Fibroblast of skin of scalp (primary cell): Measurements from ENCODE around the gene RNF187.
A peak's percentile ranks its signal among the peaks of the same experiment; 100 is the strongest.
"Not testable (repeated sequence)": the region's sequence is repeated elsewhere in the genome, so short reads cannot be mapped to it uniquely, and the experiment has no call there.

Source experiments
- DNase-seq: peaks from one replicate; pipeline ENCODE4 v3.0.0-alpha.2; 2013

The RNF187 gene

DNA sequence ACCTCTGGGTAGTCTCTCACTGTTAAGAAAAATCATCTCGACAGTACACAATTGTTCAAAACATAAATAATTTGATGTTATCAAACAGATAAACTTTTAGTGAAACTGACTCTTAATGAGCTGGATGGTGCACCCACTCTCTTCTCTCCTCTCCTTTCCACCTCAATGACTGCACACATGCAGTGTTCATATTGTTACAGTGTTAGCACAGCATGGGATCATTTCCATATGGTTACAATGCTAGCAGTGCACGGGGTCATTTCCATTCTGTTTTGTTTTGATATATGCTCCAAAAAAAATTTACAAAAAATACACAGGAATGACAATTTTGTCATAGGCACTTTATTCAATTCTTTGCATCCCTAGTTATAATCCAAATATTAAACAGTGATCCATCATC is 26.4 kb upstream of the RNF187 start:
- DNase-seq, result no peak

DNA sequence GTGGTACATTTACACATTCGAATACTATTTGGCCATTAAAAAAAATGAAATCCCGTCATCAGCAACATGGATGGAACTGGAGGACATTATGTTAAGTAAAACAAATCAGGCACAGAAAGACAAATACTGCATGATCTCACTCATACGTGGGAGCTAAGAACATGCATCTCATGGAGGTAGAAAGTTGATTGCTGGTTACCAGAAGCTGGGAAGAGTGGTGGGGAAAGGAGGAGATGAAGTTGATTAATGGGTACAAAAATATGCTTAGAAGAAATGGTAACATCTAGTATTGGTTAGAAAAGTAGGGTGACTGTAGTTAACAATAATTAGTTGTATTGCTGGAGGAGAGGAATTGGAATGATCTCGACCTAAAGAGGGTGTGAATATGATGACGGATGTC is 24.6 kb upstream of the RNF187 start:
- DNase-seq, result no peak

DNA sequence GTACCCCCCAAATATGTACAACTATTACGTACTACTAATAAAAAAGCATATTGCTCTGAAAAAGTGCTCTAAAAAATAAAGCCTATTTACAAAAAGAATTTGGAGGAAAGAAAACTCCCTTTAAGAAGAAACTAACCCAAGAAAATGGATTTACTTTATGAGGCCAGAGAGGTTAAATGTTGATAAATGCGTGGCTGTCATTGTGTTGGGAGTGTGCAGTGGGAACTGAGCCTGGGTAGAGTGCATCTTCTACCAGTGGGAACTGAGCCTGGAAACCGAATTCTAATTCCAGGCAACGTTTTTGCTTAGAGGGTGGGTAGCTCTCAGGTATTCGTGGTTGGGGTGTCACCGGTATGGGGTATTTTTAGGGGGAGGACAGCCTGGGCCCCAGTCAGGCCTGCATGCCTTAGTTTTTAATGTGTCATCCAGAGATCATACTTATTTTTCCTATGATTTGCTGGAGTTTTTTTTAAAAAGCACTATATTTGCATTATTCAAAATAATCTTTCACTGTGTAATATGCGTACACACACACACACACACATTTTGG is 24.1 kb upstream of the RNF187 start:
- no peak for DNase-seq

DNA sequence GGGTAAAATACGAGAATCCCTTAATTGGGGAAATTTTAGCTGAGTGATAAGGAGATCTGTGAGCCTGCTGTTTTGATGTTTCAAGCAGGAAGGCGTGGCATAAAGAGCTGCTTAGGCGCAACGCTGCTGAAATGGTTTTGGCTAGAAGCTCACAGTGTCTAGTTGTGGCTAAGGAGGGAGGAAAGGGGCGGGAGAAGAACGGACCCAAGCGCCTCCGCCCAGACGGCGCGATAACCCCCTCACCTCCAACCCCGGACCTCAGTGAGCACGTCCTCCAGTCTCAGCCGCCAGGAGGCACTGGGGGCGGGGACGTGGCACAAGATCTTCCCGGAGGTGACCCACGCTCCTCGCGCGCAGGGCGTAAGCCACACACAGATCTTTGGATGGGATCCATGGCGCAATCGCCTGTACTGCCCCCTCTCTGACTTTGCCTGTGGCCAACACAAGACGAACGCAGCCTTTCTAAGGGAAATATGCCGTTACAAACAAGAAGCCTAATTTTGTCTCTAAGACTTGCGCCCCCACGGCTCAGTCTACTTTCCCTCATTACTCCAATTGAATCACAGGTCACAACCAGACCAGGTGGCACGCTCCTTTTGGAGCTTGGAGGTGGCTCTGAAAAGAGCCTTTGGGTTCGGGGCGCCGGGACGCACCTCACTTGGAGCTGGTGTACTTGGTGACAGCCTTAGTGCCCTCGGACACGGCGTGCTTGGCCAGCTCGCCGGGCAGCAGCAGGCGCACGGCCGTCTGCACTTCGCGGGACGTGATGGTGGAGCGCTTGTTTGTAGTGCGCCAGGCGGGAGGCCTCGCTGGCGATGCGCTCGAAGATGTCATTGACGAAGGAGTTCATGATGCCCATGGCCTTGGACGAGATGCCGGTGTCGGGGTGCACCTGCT is 23.4 kb upstream of the RNF187 start:
- DNase-seq, result no peak

DNA sequence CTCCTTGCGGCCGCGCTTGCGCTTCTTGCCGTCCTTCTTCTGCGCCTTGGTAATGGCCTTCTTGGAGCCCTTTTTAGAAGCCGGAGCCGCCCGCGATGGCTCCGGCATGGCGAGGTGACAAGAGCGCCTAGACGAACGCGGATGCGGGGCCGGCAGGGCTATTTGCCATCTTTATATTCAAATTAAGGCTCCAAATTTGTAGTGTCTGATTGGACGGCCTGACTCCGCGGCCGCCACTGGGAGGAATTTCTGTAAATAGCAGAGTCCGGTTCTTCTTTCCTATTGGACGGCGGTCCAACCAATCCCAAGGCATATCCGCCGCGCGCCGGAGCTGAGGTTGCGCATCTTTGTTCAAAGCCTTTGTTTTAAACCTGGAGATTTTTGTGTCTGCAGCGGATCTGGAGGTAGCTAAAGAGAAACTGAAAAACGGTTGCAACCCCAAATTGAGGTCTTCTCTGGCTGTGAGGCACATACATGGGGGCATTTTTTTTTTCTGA is 22.6 kb upstream of the RNF187 start:
- peak; percentile 73 for DNase-seq

DNA sequence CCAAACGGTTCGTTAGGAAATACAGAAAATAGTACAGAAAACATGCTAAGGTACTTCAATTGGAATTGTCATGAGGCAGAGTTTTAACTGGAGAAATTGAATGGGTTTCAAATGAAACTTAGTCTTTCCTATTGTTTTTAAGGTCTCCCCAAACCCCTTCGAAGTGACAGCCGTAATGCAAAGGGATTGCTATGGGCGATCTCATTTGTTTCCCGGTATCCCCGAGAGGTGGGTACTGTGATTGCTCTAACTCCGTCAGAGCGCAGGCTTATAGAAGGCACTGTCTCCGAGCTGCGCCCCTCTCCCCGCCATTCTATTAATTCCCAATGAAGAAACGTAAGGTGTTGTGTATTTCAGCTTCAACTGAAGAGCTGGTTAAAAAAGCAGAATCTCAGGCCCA is 22.0 kb upstream of the RNF187 start:
- no peak for DNase-seq

DNA sequence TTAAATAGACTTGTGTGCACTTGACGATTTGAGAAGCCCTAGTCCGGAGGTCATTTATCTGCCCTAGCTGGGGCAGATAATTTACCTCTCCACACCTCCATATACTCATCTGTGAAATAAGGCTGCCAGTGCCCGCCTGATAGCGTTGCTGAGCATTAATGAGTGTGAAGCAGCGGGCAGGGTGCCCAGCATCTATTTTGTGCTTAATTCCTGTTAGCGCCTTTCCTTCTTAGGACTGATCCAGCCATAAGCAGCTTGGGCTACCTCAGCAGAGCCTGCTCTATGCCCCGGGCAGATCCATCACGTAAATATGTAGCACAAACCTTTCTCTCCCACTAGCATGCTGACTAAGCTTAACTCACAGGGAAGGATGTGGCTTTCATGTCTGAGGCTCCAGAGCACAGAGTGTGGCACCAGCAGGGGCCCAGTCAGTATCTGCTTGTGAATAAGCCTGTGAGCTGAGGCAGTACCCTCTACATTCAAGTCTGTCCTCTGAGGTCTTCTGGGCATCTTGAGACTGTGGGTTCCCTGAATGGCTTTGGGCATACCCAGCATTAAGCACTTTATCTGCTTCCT is 21.5 kb upstream of the RNF187 start:
- no peak for DNase-seq

DNA sequence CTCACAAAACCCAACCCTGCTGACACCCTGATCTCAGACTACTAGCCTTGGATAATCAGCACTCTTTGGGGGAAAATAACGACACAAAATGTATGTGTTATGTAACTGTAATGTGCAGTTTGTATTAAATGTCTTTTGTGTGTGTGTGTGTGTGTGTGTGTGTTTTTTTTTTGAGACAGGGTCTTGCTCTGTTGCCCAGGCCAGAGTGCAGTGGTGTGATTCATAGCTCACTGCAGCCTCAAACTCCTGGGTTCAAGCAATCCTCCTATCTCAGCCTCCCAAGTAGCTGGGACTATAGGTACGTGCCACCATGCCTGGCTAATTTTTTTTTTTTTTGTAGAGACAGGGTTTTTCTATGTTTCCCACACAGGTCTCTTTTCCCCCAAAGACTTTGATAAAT is 19.0 kb upstream of the RNF187 start:
- DNase-seq, result not testable (repeated sequence)

DNA sequence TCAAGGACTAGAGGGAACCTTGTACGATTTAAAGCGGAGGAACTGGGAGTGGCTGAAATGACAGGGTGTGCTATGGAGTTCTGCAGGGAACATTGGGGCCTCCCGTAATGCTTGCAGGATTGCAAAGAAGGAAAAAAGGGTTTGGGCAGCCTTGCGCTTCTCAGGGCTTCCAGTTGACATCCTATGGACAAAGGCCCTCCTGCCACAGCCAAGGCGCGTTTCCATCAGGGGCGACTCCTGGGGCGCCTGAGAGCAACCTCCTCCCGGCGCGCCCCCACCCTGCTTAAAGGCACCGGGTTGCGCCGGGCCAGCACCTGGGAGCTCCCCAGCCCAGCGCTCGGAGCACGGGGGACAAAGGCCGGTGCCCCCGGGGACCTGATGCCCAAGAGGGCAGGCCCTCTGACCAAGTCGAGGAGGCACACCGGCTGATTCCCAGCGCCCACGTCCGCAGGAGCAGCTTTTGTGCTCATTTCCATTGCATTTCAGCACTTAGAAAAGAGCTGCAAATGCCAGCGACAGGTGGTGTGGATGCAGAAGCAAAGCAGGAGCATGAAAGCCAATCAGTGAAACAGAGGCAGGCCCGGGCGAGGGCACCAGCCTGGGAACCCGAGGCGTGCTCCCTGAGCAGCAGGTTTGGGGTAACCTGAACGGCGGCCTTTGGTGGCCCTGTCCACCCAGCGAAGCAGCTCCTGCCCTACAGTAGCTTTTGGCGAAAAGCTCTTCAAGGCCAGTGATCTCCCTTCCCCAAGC is 17.6 kb upstream of the RNF187 start:
- no peak for DNase-seq

DNA sequence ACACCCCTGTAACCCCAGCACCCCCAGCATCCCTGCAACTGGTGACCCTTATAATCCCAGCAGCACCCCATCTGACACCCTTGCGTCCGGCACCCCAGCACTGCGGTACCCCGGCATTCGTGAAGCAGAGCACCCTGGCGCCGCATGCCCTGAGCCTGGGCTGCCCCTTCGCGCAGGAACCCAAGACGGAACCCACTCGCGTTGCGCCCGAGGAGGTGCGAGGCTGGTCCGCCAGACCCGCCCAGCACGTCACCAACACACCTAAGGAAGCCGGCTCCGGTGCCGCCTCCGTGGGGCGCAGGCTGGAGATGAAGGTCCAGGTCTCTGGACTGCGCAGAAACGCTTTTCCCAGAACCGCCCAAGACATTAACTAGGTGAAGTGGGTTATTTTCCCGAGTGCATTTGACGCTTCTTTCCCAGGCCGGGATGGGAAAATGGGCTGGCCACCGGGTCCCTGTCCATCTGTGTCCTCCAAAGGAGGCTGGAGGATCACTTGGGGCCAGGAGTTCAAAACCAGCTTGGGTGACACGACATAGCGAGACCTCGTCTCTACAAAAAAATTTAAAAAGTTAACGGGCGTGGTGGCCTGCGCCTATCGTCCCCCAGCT is 15.9 kb upstream of the RNF187 start:
- no peak for DNase-seq

DNA sequence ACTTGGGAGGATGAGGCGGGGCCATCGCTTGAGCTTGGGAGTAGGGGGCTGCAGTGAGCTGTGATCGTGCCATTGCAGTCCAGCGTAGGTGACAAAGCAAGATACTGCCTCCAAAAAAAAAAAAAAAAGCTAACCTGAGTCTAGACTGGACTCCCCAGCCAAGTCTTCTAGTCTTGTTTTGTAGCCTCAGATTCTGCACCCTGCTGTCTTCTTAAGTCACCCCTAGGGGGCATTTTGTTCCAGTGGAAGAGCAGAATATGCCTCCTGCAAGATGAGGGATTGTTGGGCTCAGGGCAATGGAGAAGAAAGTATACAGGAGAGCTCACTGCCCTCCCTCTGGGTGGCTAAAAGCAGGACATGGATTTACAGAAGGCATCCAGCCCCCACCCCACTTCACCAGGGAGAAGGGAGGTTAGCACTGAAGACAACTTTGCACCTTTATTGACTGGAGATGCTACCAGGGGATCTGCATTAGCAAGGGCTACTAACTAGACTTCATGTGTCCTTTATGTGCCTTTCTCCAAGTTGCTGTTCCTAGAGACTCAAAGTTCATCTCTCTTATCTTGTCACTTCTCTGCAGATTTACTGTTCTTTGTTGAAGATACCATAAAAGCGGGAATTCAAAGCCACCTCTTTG is 15.3 kb upstream of the RNF187 start:
- DNase-seq, result no peak

DNA sequence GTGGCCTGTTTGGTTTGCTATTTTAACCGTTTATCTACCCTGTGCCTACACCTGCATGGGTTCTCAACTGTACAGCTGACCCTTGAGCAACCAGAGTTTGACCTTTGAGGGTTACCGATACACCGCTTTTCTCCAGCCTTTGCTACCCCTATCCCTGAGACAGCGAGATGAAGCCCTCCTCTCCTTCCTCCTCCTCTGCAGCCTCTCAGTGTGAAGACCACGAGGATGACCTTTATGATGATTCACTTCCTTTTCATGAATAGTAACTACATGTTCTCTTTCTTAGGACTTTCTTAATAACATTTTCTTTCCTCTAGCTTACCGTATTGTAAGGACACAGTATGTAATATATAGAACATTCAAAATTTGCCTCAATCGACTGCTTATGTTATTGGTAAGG is 14.5 kb upstream of the RNF187 start:
- no peak for DNase-seq

DNA sequence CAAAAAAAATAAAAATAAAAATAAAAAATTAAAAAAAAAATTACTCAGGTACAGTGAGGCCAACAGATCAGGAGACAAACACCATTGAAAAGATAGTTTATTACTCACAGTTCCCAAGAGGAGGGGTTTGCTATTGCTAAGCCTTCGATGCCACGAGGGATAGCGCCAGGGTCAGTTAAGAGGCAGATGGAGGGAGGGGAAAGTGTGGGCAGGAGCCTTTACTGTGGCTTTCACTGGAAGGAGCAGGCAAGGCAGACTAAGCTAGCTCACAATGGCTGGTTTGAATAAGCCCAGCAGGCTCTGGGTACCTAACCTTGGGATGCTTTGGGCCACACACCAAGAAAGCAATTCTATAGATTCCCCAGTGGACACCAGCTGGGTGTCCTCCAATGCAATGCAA is 12.7 kb upstream of the RNF187 start:
- DNase-seq, result no peak

DNA sequence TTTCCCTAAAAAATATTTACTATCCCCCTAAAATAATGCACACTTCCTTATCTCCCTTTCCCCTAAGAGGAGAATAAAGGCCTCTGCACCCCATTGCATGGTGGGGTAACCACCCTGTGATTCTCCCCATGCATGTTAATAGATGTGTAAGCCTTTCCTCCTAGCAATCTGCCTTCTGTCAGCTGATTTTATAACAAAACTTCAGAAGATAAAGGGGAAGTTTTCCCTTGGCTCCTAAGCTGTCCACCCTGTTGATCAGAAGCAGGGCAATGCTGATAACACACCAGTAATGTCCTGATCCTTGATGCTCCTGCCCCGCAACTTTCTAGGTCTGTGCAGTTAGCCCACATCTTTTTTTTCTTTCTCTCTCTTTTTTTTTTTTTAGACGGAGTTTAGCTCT is 11.4 kb upstream of the RNF187 start:
- DNase-seq, result no peak

DNA sequence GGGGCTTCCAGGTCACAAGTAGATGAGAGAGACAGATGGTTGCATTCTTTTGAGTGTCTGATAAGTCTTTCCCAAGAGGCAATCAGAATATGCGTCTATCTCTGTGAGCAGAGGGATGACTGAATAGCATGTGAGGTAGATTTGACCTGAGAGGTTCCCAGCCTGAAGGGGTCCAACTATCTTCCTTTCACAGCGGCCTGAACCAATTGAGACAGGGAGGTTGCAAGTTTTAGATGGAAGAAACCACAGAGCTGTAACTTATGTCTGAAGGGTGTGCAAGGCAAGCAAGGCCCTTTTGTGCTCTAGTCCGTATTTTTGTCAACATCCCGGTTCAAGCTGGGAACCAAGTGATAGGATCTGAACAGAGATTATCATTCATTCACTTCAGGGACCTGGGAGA is 9.9 kb upstream of the RNF187 start:
- DNase-seq, result no peak

DNA sequence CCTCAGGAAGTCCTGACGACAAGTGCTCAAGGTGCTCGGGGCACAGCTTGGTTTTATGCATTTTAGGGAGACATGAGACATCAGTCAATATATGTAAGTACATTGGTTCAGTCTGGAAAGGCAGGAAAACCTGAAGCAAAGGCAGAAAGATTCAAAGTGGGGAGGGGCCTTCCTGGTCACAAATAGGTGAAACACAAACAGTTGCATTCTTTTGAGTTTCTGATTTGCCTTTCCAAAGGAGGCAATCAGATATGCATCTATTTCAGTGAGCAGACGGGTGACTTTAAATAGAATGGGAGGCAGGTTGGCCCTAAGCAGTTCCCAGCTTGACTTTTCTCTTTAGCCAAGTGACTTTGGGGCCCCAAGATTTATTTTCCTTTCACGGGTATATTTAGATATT is 8.9 kb upstream of the RNF187 start:
- DNase-seq, result no peak

DNA sequence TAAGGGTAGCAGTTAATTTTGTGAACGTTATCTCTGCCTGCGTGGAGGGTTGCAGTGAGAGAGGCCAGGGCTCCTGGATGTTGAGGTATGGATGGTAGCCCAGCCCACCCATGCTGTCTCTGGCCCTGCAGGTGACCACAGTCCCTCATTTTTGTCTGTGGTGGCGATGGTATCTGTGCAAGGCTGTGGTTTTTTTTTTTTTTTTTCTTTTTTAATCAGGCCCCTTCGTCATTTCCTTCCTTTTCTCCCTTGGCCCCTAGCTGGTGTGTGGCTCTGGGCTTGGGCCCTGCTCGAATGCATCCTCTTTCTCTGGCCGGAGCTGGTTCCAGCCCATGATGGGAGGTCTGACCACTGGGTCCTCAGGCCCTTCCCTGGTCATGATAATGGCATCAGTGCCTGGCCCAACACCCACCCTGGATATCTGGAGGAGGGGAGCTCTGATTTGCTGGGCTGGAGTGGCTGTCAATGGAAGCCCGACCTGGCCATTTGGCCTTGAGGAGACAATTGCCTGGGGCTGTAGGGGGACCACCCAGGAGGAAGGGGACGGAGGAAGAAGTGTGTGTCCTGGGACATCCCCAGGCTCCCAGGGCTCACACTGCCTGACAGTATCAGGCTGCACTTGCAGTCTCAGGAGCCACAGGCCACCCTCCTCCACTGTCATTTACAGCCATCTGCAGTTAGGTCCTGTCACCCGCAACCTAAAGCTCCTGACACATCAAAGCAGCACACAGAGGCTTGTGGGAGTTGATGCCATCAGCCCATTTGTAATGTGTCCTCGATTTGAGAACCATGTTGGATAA is 8.1 kb upstream of the RNF187 start:
- DNase-seq, result no peak

DNA sequence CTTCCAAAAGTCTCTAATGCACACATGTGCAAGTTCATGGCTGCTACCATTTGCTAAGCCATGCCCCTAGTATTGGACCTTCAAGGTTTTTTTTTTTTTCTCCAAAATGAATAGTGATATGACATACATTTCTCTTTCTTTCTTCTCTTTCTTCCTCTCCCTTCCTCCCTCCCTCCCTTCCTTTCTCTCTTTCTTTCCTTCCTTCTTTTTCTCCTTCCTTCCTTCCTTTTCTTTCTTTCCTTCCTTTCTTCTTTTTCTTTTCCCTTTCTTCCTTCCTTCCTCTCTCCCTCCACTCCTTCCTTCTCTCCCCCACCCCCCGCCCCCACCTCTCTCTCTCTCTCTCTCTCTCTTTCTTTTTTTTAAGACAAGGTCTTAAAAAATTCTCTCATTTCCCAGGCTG is 3.4 kb upstream of the RNF187 start:
- DNase-seq, result no peak

DNA sequence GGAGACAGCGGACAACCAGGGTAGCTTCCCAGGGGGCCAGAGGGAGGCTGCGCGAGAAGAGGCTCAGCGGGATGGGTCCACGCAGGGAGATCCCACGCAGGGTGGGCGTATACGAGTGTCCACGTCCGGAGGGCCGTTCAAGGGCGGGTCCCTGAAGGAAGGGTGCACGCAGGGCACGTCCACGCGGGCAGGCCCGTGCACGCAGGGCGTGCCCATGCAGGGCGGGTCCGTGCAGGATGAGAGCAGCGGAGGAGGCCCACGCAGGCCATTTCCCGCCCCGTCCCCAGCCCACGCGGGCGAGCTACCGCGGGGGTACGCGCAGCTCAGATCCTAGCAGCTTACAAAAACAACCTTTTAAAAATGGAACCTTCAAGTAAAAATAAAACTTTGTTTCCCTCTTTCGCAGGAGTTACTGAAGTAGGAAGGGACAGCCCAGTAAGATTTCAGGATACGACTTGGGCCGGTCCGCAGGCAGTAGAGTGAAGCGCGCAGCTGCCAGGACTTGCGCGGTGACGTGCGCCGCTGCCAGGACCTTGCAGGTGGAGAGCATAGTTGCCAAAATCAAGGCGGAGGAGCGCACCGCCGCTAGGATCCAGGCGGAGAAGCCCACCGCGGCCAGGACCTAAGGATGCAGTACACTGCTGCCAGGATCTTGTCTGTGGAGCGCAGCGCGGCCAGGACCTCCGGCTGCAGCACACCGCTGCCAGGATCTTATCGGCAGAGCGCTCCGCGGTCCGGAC is 416 bp upstream of the RNF187 start:
- peak; percentile 90 for DNase-seq

DNA sequence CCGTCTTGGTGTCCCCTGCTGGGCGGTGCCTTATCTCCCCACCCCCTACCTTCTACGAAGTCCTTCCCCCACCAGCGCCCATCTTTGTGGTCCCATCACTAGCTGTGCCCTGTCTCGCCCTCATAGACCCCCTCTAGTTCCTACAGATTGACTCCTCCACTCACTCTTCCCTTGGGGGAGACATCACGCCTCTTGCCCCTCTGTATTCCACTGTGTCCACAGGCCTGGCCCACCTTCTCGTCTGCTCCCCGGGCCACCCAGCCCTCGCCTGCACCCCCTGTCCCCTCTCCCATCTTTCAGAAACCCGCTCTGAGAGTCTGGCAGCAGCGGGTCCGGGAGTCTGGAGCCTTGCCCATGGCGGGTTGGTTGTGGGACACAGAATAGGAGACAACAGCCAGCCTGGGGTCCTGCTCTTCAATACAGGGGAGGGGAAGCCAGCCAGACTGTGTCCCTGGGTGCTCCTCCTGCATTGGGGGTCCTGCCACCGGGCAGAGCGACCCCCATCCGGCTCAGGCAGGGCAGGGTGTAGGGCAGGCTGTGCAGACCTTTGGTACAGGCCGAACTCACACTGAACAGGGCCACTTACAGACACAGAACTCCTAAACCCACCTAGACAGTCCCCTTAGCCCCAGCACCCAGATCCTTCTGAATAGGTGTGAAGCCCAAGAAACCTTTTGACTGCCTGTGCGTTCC is 1.1 kb downstream of the RNF187 start:
- DNase-seq, result peak; percentile 27
